Mucosa of descending colon (tissue), 3 donors: ENCODE measurements around the gene ZCCHC7. TPM values are rescaled to one million over a fixed set of nuclear protein-coding genes. Genes with fewer than 3 reads are reported as not detected.
A peak's percentile ranks its signal among the peaks of the same experiment; 100 is the strongest.
"Not testable (repeated sequence)": the region's sequence is repeated elsewhere in the genome, so short reads cannot be mapped to it uniquely, and the experiment has no call there.

ENCODE experiments used
- ATAC-seq: fragments of 200-7000 bp; cut with Tn5 transposase; one replicate; pipeline ENCODE4 v1.9.1; 2020; ENCODE audit warnings: mild to moderate bottlenecking, moderate library complexity
- DNase-seq, 3 donors: peaks; one replicate each; pipeline ENCODE4 v3.0.0-alpha.2; 2020
- H3K36me3 ChIP-seq: fragments of 200-600 bp; one replicate; pipeline ENCODE4 v1.8.0; 2021; ENCODE audit warnings: low read depth, mild to moderate bottlenecking
- H3K4me1 ChIP-seq: fragments of 200-600 bp; one replicate; pipeline ENCODE4 v1.8.0; 2021; ENCODE audit warnings: low read depth, mild to moderate bottlenecking
- H3K4me3 ChIP-seq: fragments of 200-600 bp; one replicate; pipeline ENCODE4 v1.8.0; 2021; ENCODE audit warnings: mild to moderate bottlenecking
- H3K9me3 ChIP-seq: fragments of 200-600 bp; one replicate; pipeline ENCODE4 v1.8.0; 2021; ENCODE audit warnings: mild to moderate bottlenecking
- CTCF ChIP-seq: fragments of 200-600 bp; IDR thresholded peaks from one replicate; pipeline ENCODE4 v1.8.0; 2022; ENCODE audit warnings: antibody characterized with exemption, mild to moderate bottlenecking
- intact Hi-C, 2 donors: fragments of 100-400 bp; cut with DNase I in 1 of 2; cut with micrococcal nuclease in 1 of 2; formaldehyde crosslinking; loops; one replicate each; pipeline versions ENCODE4 v1.11.0 to v1.11.1; 2022; cut with DNase I, micrococcal nuclease
- total RNA-seq, 3 donors: library from RNA; stranded (reverse); fragmentation: NEBNext Ultra II Directional in 2 of 3; extraction: Animal tissue kit (Norgen Biotek cat#: 25700) in 2 of 3; gene quantifications; one replicate each; pipeline versions ENCODE4 v1.2.1 to v1.2.4, GENCODE V29; 2021 to 2023
- donor health status: DM: no; HTN: no; CAD: no; lungs with moderate emphysema.
- donor health status: DM: no; HTN: no; CAD: no.
- donor health status: DM: no; HTN: yes; CAD: no.

ZCCHC7 gene
- total RNA-seq, 3 donors from 2014 or later, result 18.3 to 25.7 (median 19.7) TPM

DNA sequence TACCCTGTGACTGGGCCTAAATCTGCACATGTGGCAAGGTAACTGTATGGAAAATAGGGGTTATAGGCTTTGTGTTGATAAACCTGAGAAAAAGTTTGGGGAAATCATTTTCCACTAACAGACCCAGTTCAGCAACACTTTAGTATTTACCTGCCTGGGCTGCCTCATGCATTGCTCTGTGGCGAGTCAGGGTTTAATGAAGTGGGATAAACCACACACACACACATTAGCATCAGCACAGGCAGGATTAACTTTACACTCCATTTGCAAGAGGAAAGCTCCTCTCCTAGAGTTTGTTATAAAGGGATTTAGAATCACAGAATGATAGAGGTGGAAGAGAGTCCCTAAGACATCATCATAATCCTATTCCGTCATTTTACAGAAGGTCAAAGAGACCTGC lies 20.0 kb upstream of the ZCCHC7 start:
- no peaks in the 10 kb centered on the region for H3K9me3 ChIP-seq
- H3K4me3 ChIP-seq, result no peak overlapping the region
- no peak for DNase-seq
- intact Hi-C loops, result no loop called here
- ATAC-seq, result no peak
- H3K36me3 ChIP-seq, result no peaks in the 10 kb centered on the region
- no peak for TF ChIP-seq CTCF
- H3K4me1 ChIP-seq, result no peaks in the 10 kb centered on the region

GRCh38 chr9:37100741-37101140 lies 19.6 kb upstream of the ZCCHC7 start:
- peak; percentile 60 for ATAC-seq
- no peak for DNase-seq
- no peaks in the 10 kb centered on the region for H3K36me3 ChIP-seq
- no peaks in the 10 kb centered on the region for H3K4me1 ChIP-seq
- H3K4me3 ChIP-seq, result no peak overlapping the region
- H3K9me3 ChIP-seq, result no peaks in the 10 kb centered on the region
- no peak for TF ChIP-seq CTCF
- intact Hi-C loops, result no loop called here

DNA sequence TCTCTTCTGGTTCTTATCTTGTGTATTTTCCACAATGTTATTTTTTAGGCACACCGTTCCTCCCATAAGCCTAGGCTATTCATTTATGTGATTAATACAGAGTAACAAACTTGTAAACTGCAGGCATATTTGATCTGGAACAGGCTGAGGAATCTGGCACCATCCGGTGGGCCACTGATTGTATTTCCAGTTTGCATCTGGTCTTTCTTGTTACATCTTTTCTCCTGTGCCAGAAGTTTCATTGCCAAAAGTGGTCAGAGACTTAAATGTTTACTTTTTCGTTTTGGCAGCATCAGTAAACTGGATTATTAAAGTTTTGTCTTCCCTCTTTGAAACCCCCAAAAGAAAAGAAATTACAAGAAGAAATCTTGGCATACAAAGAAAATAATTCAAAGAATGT lies 17.9 kb upstream of the ZCCHC7 start:
- Histone ChIP-seq H3K4me3 (no peak overlapping the region), H3K9me3 (no peaks in the 10 kb centered on the region), H3K36me3 (no peaks in the 10 kb centered on the region), H3K4me1 (no peaks in the 10 kb centered on the region)
- intact Hi-C loops, result no loop called here
- no peak for DNase-seq
- TF ChIP-seq CTCF, result no peak
- ATAC-seq, result no peak

GRCh38 chr9:37104183-37104889 lies 16.0 kb upstream of the ZCCHC7 start:
- Histone ChIP-seq H3K36me3 (no peaks in the 10 kb centered on the region), H3K4me1 (no peaks in the 10 kb centered on the region)
- intact Hi-C loops, result no loop called here

DNA sequence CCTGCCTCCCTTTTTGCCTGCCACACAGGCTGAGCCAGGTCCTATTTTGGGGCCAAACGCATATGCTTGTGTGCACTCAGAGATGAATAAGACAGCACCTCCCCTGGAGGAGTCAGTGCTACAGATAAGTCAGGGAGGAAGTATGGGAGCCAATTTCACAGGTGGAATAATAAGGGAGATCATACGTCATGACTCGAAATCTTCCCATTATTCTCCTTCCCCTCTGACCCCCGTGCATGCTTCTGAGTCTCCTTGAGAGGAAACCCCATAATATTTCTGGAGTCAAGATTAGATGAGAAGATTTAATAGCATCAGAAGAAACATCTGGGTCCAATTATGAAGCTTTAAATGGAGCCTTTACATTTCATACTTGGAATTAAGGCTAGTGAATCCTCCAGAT lies 15.1 kb upstream of the ZCCHC7 start:
- no peak overlapping the region for H3K4me3 ChIP-seq
- DNase-seq (no peak), ATAC-seq (no peak)
- no peak for TF ChIP-seq CTCF
- H3K4me1 ChIP-seq, result no peaks in the 10 kb centered on the region
- intact Hi-C loops, result no loop called here
- H3K36me3 ChIP-seq, result no peaks in the 10 kb centered on the region
- no peaks in the 10 kb centered on the region for H3K9me3 ChIP-seq

More at GRCh38 chr9:37104183-37104889, 16.0 kb upstream of the ZCCHC7 start:
- Histone ChIP-seq H3K9me3 (no peaks in the 10 kb centered on the region), H3K4me3 (no peak overlapping the region)
- ATAC-seq (no peak), DNase-seq (no peak)
- no peak for TF ChIP-seq CTCF

GRCh38 chr9:37107701-37108100 lies 12.7 kb upstream of the ZCCHC7 start:
- no peak for TF ChIP-seq CTCF
- DNase-seq (no peak), ATAC-seq (no peak)
- Histone ChIP-seq H3K36me3 (no peaks in the 10 kb centered on the region), H3K9me3 (no peaks in the 10 kb centered on the region), H3K4me3 (no peak overlapping the region), H3K4me1 (no peaks in the 10 kb centered on the region)
- intact Hi-C loops, result no loop called here

DNA sequence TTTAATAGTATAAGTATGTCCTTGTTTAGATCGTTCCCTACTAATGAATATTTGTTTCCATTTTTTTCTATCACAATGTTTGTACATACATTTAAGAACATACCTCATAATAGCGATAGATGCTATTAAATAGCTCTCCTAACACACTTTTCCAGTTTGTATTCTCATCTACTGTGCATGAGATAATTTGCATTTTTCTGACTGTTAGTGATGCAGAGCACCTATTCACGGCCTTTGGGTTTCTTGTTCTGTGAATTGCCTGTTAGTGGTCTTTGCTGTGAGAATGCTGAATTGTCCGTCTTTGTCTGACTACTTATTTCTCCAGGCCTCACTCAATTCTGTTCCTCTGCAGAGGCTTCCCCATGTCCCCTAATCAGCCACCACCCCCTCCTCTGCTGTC lies 5.9 kb upstream of the ZCCHC7 start:
- H3K9me3 ChIP-seq, H3K36me3 ChIP-seq, DNase-seq, ATAC-seq, H3K4me3 ChIP-seq, H3K4me1 ChIP-seq, intact Hi-C loops: not testable (repeated sequence)
